Cardiac fibroblast (primary cell): ENCODE data around the gene ZNF827.

Experiments
- DNase-seq, 2 donors: peaks; one replicate each; pipeline versions ENCODE4 v3.0.0 to v3.0.0-alpha.2; 2010; ENCODE audit warnings: low read depth in 2 of 2
- H3K4me3 ChIP-seq, 2 donors: replicated peaks in 1 of 2; 1 replicate in 1 of 2; 2 replicates in 1 of 2; pipeline ENCODE4 v1.5.1; 2011; ENCODE audit warnings: low read depth in 2 of 2, low read length in 2 of 2, mild to moderate bottlenecking in 2 of 2, moderate library complexity in 1 of 2
- CTCF ChIP-seq: IDR thresholded peaks from one replicate; pipeline ENCODE4 v1.5.1; 2011; ENCODE audit warnings: low read depth, mild to moderate bottlenecking, low read length, inconsistent platforms

Gene ZNF827

GRCh38 chr4:145939856-145940255, 1.2 kb upstream of the ZNF827 start:
- no peak for TF ChIP-seq CTCF
- H3K4me3 ChIP-seq: no peak overlapping the region
- peak in 1 of 2 donors; percentile 59 for DNase-seq

GRCh38 chr4:145939441-145939750, 773 bp upstream of the ZNF827 start:
- peak in 1 of 2 donors; percentile 23 for DNase-seq
- no peak overlapping the region for H3K4me3 ChIP-seq
- TF ChIP-seq CTCF: no peak

GRCh38 chr4:145937971-145938611, 532 bp downstream of the ZNF827 start:
- peak overlapping the region; percentile 64 to 83 for H3K4me3 ChIP-seq
- DNase-seq: peak; percentile 39 to 43
- TF ChIP-seq CTCF: no peak

- DNase-seq: peak; percentile 55 to 69
- TF ChIP-seq CTCF: no peak
These were observed 1.4 kb downstream of the ZNF827 start for GRCh38 chr4:145936997-145937901.

GRCh38 chr4:145936142-145936996, 2.3 kb downstream of the ZNF827 start:
- DNase-seq: peak; percentile 66 to 80
- TF ChIP-seq CTCF: peak; percentile 38
- peak overlapping the region; percentile 64 to 83 for H3K4me3 ChIP-seq

More at GRCh38 chr4:145936997-145937901, 1.4 kb downstream of the ZNF827 start:
- peak overlapping the region; percentile 64 to 83 for H3K4me3 ChIP-seq

- no peak for TF ChIP-seq CTCF
- H3K4me3 ChIP-seq: peak overlapping the region; percentile 64 to 83
- peak in 1 of 2 donors; percentile 51 for DNase-seq
These were observed 3.1 kb downstream of the ZNF827 start for GRCh38 chr4:145935253-145936141.
